Measurements from ENCODE around the gene TMEM198. TPM values are rescaled to one million over a fixed set of nuclear protein-coding genes. Genes with fewer than 3 reads are reported as not detected.

TMEM198 gene, protein sequence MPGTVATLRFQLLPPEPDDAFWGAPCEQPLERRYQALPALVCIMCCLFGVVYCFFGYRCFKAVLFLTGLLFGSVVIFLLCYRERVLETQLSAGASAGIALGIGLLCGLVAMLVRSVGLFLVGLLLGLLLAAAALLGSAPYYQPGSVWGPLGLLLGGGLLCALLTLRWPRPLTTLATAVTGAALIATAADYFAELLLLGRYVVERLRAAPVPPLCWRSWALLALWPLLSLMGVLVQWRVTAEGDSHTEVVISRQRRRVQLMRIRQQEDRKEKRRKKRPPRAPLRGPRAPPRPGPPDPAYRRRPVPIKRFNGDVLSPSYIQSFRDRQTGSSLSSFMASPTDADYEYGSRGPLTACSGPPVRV
- polyA plus RNA-seq (2012; ENCODE audit: low read depth, missing spikeins) = 0.50 TPM

DNA sequence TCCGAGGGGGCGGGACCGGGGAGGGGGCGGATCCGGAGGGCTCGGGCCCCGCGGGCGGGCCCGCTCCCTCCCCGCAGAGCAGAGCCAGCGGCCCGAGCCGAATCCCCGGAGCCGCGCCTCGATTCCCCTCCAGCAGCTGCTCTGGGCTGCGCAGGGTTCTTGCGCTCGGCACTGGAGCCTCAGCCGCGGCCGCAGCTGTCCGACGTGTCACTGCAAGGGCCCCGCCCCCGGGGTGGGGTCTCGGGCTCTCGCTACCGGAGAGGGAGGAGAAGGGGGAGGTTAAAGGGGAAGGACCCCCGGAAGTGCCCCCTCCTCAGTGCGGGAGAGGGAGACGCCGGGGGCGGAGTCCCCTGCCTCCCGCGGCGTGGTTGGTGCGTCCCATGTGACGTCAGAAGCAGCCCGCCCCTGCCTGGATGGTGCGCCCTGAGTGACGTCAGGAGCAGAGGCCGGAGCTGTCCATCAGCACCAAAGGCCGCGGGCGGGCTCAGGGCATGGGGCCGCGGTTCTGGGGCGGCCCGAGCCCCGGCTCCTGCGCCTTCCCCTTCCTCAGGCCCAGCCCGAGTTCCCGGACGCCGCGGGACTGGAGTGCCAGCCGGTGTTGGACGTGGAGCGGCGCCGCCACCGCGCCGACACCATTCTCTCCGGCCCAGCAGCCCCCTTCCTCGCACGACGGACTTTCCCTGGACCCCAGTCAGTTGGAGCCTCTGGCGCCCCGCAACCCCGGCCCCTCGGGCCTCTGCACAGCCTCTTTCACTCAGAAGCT is at the start of gene TMEM198, which contains the start of gene CHPF:
TMEM198 (plus strand) TSS at position 433 of the 763 bp plus-strand sequence. CDS start 700 bp downstream, outside the sequence.
CHPF (minus strand) TSS at position 214 of the 763 bp plus-strand sequence. CDS start 271 bp downstream, outside the sequence.
- peak; percentile 99 for DNase-seq (ENCODE audit: insufficient read length, low spot score)
- FAIRE-seq = peak; percentile 97
- TF ChIP-seq SPI1 (IDR thresholded peaks at IDR 0.05; ENCODE audit: low read depth, low read length) (no peak), POU2F2 (IDR thresholded peaks at IDR 0.05; ENCODE audit: low read depth, low read length) (no peak), POLR2A (IDR thresholded peaks at IDR 0.05; ENCODE audit: low read depth, low read length) (no peak), PAX5 (IDR thresholded peaks at IDR 0.05; ENCODE audit: insufficient read depth, low read length, severe bottlenecking) (no peak), TAF1 (IDR thresholded peaks at IDR 0.05; ENCODE audit: low read depth, low read length) (no peak), POLR2AphosphoS5 (IDR thresholded peaks at IDR 0.05; ENCODE audit: low read depth, low read length) (no peak)

DNA sequence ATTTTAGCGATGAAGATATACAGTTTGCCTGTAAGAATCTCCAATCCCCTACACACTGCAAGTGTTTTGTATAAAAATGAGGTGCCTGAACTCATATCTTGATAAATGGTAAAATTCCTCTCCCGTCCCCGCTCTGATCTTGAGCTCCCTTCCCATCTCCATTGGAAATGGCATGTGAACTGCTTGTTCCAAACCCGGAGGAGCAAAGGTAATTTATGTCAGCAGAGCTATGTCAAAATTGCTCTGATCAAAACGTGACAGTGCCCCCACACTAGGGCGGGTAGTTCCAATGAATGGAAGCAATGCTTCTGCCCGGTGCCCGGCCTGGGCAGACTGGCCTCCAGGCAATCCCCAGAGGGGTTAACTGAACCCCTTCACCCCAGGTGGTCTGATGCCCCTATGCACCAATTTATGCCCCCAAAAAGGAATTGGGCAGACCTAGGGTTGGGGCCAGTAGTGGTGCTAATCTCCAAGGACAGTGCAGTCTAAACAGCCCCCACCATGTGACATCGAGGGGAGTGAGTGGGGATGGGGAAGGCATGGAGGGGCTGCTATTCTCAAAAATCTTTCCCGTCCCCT is 48.8 kb upstream of the TMEM198 start:
- FAIRE-seq (no peak), DNase-seq (ENCODE audit: insufficient read length, low spot score) (no peak)
- TF ChIP-seq PAX5 (IDR thresholded peaks at IDR 0.05; ENCODE audit: insufficient read depth, low read length, severe bottlenecking) (no peak), SPI1 (IDR thresholded peaks at IDR 0.05; ENCODE audit: low read depth, low read length) (no peak), POLR2A (IDR thresholded peaks at IDR 0.05; ENCODE audit: low read depth, low read length) (no peak), POLR2AphosphoS5 (IDR thresholded peaks at IDR 0.05; ENCODE audit: low read depth, low read length) (no peak)

DNA sequence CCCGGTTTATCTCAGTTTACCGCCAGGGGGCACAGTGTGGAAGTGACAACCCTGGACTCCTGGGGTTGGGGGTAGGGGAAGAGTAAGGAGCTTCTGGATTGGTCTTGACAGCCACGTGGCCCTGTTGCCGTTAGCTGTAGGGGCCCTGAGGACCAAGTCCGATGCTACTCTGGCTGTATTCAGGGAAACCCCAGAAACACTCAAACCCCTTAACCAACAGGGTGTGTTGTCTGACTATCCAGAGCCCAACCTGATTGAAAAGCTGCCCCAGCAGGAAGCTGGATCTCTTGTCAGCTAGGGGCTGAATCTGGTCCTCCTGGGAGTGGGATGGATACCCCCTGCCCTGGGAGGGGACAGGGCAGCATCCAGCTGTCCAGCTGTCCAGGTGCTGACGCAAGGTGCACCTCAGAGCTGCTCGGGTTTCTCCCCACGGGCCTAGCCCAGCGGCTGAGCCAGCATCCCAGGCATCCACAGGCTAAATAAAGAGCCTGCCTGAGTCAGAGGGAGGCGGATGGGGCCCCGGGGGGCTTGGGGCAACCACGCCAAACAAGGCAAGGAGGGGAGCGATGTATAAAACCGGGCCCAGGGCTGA is 48.2 kb upstream of the TMEM198 start:
- no peak for TF ChIP-seq PAX5 (IDR thresholded peaks at IDR 0.05; ENCODE audit: insufficient read depth, low read length, severe bottlenecking)
- no peak for TF ChIP-seq SPI1 (IDR thresholded peaks at IDR 0.05; ENCODE audit: low read depth, low read length)
- no peak for TF ChIP-seq TAF1 (IDR thresholded peaks at IDR 0.05; ENCODE audit: low read depth, low read length)
- no peak for TF ChIP-seq POLR2A (IDR thresholded peaks at IDR 0.05; ENCODE audit: low read depth, low read length)
- TF ChIP-seq POLR2AphosphoS5 (IDR thresholded peaks at IDR 0.05; ENCODE audit: low read depth, low read length) = no peak
- no peak for TF ChIP-seq POU2F2 (IDR thresholded peaks at IDR 0.05; ENCODE audit: low read depth, low read length)
- FAIRE-seq (peak; percentile 52), DNase-seq (ENCODE audit: insufficient read length, low spot score) (peak; percentile 80)

DNA sequence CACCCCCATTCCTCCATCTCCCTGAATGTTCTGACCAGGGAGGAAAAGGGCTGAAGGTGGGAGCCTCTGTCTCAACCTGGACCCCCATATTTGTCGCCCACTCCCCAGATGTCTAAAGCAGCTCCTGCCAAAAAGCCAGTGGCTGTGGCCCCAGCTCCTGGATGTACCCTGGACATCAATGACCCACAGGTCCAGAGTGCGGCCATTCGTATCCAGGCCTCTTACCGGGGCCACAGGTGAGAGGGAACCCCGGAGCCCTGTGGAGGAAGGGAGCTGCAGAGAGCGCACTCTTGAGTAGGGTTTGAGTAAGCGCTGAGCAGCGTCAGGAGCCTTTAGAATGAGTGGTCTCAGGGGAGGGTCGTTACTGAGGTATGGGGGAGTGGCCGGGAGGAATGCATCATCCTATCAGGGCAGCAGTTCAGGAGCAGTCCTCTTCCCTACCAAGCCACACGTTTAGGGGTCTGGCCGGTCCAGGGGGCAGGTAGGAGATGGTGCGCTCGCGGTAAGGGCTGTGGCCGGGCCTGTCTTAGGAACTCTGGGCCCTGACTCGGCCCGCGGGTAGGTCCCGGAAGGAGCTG is 47.5 kb upstream of the TMEM198 start:
- no peak for TF ChIP-seq TAF1 (IDR thresholded peaks at IDR 0.05; ENCODE audit: low read depth, low read length)
- TF ChIP-seq SPI1 (IDR thresholded peaks at IDR 0.05; ENCODE audit: low read depth, low read length) = no peak
- TF ChIP-seq POLR2A (IDR thresholded peaks at IDR 0.05; ENCODE audit: low read depth, low read length) = no peak
- no peak for TF ChIP-seq PAX5 (IDR thresholded peaks at IDR 0.05; ENCODE audit: insufficient read depth, low read length, severe bottlenecking)
- TF ChIP-seq POU2F2 (IDR thresholded peaks at IDR 0.05; ENCODE audit: low read depth, low read length) = no peak
- no peak for TF ChIP-seq POLR2AphosphoS5 (IDR thresholded peaks at IDR 0.05; ENCODE audit: low read depth, low read length)
- no peak for DNase-seq (ENCODE audit: insufficient read length, low spot score)
- FAIRE-seq = no peak

DNA sequence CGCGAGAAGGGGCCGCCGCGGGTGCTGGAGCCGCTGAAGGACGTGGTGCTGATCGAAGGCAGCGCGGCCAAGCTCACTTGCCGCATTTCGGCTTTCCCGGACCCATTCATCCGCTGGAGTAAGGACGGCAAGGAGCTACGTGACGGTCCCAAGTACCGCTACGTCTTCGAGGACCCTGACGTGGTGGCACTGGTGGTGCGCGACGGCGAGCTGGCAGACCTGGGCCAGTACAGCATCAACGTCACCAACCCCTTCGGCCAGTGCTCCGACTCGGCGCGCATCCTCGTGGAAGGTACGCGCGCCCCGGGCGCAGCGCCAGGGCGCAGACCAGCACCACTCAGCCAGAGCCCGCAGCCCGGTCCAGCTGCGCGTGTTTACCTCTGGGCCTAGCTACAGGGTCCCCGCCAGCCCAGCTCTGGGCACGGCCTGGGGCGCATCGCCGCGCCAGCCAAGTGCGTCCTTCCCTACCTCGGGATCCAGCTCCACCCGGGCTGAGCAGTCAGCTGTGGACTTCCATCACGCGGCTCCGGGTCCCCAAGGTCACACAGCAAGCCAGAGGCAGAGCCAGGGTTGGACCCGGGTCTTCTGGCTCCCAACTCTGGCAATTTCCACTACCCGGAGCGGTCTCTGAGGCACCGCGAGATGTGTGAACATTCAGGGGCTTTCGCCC is 46.9 kb upstream of the TMEM198 start:
- DNase-seq (ENCODE audit: insufficient read length, low spot score) (no peak), FAIRE-seq (no peak)
- no peak for TF ChIP-seq TAF1 (IDR thresholded peaks at IDR 0.05; ENCODE audit: low read depth, low read length)
- TF ChIP-seq PAX5 (IDR thresholded peaks at IDR 0.05; ENCODE audit: insufficient read depth, low read length, severe bottlenecking) = no peak
- no peak for TF ChIP-seq POLR2A (IDR thresholded peaks at IDR 0.05; ENCODE audit: low read depth, low read length)
- no peak for TF ChIP-seq SPI1 (IDR thresholded peaks at IDR 0.05; ENCODE audit: low read depth, low read length)
- TF ChIP-seq POU2F2 (IDR thresholded peaks at IDR 0.05; ENCODE audit: low read depth, low read length) = no peak
- TF ChIP-seq POLR2AphosphoS5 (IDR thresholded peaks at IDR 0.05; ENCODE audit: low read depth, low read length) = no peak

DNA sequence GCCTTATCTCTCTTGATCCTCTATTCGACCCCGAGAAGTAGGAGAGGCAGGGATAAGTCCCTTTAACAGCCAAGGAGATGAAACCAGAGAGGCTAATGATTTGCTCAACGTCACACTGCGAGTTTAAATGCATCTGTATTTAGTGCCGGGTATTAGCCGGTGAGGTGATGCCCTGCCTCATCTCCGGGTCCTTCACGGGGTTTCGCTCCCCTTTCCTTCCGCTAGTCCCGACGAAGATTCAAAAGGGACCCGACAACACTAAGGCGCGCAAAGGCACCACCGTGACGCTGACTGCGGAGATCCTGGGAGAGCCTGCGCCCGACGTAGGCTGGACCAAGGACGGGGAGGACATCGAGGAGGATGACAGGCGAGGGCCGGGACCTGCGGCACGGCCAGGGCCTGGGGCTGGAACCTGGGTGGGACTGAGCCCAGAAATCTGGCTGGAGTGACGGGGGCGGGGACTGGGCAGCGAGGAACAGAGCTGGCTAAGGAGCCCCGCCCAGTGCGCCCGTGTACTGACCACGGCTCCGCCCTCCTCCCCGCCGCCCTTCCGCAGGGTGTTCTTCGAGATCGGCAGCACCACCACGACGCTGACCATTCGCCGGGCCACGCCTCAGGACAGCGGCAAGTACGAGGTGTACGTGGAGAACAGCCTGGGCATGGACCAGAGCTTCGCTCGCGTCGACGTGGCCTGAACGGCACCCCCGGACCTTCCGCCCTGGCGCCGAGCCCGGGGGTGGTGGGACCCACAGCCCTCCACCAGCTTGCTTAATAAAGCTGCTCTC is 46.1 kb upstream of the TMEM198 start:
- peak; percentile 45 for FAIRE-seq
- no peak for DNase-seq (ENCODE audit: insufficient read length, low spot score)
- TF ChIP-seq POU2F2 (IDR thresholded peaks at IDR 0.05; ENCODE audit: low read depth, low read length) (no peak), TAF1 (IDR thresholded peaks at IDR 0.05; ENCODE audit: low read depth, low read length) (no peak), SPI1 (IDR thresholded peaks at IDR 0.05; ENCODE audit: low read depth, low read length) (no peak), POLR2AphosphoS5 (IDR thresholded peaks at IDR 0.05; ENCODE audit: low read depth, low read length) (no peak), POLR2A (IDR thresholded peaks at IDR 0.05; ENCODE audit: low read depth, low read length) (no peak), PAX5 (IDR thresholded peaks at IDR 0.05; ENCODE audit: insufficient read depth, low read length, severe bottlenecking) (no peak)

DNA sequence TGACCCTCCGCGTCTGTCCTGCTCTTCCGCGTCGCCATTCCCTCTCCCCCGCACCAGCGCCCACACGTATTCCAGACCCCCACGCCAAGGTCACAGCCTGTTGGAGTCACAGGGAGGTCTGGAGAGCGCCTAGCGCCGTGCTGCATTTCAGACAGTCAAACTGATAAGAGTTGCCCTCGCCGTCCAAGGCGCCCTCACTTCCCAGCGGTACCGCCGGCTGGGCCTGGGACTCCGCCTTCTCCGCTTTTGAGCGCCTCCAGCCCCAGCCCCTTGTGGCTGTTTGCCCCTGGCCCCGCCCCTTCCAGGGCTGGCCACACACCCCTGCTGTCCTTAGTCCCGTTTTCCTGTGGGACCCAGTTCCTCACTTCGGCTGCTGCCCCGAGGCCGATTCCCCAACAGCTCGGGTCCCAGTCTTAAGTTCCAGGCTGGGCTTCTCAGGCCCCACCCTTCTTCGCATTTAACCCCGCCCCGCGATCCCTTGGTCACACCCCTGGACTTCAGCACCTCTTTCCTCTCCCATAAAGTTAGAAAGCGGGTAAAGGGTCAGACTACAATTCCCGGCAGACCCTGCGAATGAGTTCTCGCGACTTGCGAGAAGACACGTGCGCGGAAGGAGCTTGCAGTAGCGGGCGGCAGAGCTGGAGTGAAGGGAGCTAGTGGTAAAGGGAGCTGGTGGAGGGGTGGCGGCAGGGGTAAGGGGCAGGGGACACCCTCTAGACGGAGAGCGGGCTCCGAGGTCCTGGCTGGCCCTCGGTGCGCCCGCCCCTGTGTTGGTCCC is 45.4 kb upstream of the TMEM198 start, which contains the start of gene GMPPA:
GMPPA (plus strand) TSS at position 612 of the 778 bp plus-strand sequence. CDS start 1,085 bp downstream, outside the sequence.
- peak; percentile 99 for DNase-seq (ENCODE audit: insufficient read length, low spot score)
- peak; percentile 84 for TF ChIP-seq POLR2AphosphoS5 (IDR thresholded peaks at IDR 0.05; ENCODE audit: low read depth, low read length)
- peak; percentile 19 for TF ChIP-seq PAX5 (IDR thresholded peaks at IDR 0.05; ENCODE audit: insufficient read depth, low read length, severe bottlenecking)
- TF ChIP-seq SPI1 (IDR thresholded peaks at IDR 0.05; ENCODE audit: low read depth, low read length) = no peak
- TF ChIP-seq TAF1 (IDR thresholded peaks at IDR 0.05; ENCODE audit: low read depth, low read length) = peak; percentile 86
- peak; percentile 89 for TF ChIP-seq POLR2A (IDR thresholded peaks at IDR 0.05; ENCODE audit: low read depth, low read length)
- peak; percentile 31; the same call in 1 of the 2 replicates for TF ChIP-seq POU2F2 (IDR thresholded peaks at IDR 0.05; ENCODE audit: low read depth, low read length)
- peak; percentile 91 for FAIRE-seq

All from GM12891 (cell line).